GM18526 (cell line): Measurements from ENCODE around the gene ADPGK.

Source experiments
- POLR2A ChIP-seq: IDR thresholded peaks from 3 replicates; pipeline ENCODE4 v1.6.1; 2011; ENCODE audit not compliant: insufficient read length; ENCODE audit errors: extremely low read depth

Gene ADPGK

DNA sequence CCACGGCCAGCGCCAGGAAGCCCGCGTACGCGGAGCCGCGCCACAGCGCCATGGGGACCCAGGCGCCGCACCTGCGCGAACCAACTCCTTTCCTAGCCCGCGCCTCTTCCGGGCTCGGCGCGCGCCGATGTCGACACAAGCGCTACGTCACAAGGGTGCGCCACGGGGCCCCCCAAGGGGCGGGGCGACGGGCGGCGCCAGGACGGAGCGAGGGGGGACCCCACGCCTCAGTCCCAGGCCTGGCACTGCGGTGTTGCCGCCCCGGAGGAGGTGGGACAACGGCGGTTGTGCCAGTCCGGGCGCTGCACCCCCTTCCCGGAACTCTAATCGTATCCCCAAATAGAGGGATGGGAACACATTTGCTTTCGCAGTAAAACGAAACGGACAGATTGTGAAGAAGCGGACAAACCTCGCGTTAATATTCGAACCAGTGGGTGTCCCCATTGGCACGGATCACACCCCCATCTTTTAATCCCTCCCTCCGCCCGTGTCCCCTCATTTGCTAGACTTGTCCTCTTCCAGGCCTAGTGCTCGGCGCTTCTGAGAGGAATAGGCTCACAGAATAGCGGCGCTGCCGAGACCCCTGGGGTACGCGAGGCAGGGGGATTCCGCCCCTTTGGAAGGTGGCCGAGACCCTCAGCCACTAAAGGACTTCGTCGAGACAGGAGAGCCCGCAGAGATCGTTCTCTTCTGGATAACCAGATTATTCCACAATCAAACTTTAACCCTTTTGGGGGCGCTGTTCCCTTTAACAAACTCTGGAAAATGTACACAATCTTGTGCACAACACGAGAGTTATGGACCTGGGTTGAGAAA, at the start of gene ADPGK:
Gene ADPGK (minus strand): TSS at position 119 of the 816 bp plus-strand sequence. CDS start 67 bp downstream, at position 52.
- TF ChIP-seq POLR2A, result peak; percentile 94

DNA sequence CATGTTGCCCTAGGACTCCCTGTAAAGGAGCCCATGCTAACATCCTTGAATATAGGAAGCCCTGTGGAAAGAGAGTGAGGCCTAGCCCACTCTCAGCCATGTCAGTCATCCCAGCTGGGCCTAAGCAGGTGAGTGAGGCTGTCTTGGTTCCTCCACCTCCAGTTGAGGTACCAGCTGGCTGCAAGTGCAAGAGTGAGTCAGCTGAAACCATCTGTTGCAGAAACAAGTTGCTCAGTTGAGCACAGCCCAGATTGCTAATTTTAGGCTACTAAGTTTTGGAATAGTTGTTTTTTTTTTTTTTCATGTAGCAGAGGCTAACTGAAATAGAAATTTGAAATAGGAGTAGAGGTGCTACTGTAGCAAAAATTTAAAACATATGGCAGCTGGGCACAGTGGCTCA, 43.7 kb upstream of the ADPGK start:
- TF ChIP-seq POLR2A, result no peak

DNA sequence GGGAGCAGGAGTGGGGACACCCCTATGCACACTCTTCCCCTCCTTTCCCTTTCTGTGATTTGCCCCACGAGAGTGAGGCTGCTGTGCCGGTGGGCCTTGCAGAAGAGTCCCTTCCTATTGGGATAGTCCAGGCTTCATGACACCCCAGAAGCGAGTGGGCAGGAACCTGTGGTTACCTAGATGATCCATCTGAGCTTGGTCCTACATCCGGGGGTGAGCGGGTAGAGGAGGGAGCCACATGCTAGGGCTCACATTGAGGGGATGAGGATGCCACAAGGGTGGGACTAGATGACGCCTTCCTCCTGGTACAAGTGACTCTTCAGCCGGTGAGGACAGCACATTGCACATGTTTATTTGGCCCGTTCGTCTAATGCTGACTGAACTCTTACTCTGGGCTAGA, 43.1 kb upstream of the ADPGK start:
- TF ChIP-seq POLR2A, result no peak

DNA sequence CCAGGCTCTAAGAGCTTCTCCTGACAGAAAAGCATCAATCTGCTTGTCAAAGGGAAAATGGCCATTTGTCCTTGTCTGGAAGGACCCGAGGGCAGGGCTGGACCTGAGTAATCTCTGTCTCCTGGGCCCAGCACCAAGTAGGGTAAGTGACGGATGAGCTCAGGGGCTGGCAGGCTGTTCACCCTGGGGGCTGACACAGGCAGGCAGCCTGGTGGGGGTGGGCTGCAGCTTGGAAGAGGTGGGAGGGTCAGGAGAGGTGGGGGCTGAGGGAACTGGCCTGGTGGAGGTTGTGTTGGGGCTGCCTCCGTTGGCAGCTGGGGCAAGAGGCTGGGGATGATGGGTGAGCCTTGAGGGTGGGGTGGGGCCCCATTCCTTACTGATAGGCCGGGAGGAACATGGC, 42.3 kb upstream of the ADPGK start:
- no peak for TF ChIP-seq POLR2A

DNA sequence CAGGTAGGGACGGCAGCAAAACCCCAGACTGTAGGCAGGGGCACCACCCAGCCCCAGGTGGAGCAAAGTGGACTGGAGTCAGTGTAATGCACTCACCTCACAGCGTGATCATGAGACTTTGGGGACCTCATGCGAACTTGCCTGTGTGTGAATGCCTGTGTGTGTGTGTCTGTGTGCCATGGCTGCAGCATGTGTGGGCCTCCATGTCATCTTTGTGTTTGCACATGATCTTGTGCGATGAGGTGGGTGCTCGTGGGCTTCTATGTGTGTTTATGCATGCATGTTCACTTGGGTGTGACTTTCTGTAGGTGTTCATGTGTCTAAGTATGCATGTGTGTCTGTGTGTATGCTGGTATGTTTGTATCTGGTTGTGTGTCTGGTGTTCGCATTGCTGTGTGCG, 41.2 kb upstream of the ADPGK start:
- no peak for TF ChIP-seq POLR2A

DNA sequence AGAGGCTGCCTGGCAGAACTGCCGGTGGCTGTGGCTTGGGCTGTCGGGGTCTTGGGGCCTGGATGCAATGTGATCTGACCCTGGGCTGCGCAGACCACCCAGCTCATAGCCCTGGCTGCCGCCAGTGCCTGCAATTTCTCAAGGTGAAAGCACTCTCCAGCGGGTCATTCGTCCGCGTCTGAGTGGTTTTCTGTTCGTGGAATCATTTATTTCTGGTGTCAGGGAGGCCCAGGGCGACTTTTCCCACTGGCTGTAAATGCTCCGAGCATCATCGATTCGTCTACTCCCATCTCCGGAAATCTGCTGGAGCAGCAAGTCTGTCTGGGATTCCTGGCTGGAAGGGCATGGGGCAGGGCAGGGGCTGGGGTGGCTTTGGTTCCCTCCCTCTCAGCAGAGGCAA, 40.6 kb upstream of the ADPGK start:
- no peak for TF ChIP-seq POLR2A

DNA sequence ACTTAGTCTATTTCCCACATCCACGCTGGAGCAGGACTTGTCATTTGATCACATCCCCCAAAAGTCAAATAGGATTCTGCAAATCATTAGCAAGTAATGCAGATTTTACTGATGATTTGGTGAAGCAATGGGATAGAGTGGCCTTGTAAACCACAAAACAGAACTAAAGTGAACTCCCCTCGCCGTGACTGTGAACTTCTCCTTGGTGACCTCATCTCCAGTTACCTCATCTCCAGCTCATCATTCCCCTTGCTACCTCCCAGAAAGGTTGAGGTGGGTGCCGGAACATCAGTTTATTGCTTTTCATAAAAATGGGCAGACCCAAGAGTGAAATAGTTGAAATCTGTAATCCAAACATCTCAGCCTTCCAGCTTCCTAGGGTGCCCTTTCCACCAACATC, 36.7 kb upstream of the ADPGK start:
- no peak for TF ChIP-seq POLR2A

DNA sequence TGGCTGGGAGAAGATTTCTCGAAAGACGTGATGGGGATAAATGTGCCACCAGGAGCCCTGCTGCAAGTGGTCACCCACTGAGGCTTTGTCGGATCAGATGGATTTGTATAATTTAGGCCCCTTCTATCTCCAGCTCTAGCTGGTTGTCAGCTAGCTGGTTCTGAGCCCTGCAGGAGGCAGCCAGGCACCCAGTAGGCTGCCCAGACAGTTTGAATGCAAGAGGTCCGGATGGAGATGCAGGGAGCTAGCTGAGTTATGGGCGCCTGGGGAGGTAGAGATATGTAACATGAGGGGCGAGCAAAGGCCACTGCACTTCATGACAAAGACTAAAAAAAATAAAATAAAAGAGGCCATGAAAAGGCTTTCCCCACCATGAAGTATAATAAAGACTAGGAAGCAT, 35.1 kb upstream of the ADPGK start:
- TF ChIP-seq POLR2A, result no peak

DNA sequence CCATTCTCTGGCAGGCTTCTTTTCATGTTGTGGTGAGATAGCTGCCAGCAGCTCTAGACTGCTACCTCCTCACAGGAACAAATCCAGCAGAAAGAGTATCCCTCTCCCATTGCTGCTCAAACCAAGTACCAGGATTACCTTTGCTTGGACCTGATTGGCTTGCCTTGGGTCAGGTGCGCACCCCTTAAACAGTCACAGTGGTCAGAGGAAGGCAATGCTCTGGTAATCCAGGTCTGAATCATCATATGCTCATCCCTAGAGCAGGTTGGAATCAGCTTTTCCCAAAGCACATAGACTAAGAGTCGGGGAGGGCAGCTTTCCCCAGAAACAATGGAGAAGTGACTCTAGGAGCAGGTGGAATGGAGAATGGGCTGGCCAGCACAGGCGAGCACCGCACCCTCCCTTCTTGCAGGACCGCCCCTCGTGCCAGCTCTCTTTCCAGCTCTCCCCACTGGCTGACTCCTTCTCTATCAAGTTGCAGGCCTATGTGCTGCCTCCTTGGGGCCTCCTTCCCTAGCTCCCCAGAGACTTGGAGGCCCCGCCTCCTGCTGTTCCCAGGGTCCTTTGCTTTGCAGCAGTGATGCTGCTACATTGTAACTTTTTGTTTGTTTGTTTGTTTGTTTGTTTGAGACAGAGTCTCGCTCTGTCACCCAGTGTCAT, 29.9 kb upstream of the ADPGK start:
- TF ChIP-seq POLR2A, result no peak

DNA sequence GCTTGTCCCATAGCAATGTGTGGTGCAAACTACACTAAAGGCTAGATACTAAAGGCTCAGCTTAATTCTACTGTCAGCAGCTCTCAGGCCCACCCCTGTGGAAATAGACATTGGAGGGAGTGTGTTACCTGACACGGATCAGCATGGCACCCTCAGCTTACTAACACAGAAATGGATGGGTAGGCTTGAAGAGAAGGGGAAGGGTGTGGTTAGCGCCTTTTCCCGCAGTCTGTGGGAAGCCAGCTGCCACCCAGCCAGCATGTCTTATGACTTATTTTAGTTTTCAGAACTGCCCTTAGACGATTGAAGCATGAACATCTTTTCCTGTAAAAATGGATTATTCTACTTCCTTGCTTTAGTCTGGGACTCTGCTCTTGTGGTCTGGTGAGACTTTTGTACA, 25.8 kb upstream of the ADPGK start:
- no peak for TF ChIP-seq POLR2A

DNA sequence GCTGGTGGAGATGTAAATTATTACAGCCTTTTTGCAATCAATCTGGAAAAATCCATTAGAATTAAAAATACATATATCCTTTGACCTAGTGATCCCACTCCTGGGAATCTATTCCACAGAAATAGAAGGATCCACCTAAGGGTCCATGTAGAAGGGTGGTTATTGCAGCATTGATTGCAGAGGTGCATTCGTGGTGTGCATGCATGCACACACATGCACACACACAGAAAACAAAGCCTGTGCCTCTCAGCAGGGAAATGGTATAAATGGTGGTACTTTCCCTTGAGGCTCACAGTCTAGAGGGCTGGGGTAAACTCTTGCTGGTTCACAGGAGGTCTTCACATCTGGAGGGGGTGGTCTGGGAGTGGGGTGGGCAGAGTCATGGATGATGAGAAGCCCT, 19.4 kb upstream of the ADPGK start:
- TF ChIP-seq POLR2A, result no peak

DNA sequence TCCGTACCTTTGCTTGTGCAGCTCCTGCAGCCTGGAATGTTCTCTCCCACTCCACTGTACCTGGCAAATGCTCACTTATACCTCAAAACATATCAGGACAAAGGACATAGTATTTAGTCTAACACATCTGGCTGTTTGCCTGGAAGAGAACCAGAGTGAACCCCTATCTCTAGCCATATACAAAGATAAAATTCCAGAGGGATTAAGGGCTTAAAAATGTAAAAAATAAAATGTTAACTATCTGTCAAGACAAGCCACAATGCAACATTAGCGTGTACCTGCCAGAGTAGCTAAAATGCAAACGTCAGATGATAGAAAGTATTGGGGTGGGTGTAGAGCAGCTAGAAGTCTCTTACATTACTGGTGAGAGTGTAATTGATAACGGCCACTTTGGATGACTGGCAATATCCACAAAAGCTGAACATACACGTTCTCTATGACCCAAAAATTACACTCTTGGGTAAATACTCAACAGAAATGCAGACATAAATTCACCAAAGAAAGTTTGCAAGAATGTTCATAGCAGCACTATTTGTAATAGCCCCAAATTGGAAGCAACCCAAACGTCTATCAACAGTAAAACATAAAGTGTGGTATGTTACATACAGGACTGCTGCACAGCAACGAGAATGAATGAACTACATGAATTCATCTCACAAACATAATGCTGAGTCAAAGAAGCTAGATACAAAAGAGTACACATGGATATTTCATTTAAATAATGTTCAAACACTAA, 18.2 kb upstream of the ADPGK start:
- no peak for TF ChIP-seq POLR2A

DNA sequence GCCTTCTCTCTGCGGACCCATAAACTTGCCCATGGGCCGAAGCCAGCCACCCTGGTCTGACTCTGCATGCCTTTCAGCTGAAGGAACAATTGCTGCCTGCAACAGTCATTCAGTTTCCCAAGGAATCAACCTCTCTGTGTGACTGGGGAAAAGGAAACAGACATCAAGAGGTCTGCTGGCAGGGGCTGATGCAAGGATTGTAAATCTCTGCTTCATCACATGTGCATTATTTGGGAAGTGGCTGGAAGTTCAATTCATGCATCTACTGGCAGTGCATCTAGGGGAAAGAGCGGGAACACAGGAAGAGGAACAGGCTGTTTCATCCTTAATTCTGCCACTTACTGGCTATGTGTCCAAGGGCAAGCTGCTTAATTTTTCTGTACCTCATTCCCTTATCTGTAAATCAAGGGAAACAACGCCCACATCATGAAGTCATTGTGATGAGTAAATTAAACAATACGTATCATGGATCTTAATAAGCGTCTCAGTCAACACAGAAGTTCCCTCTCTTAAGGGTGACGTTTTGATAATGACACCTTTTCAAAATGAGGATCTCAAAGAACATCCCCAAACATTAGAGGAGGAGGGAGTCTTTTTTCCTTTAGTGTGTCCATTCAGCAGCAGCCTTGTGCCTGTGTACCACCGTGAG, 17.4 kb upstream of the ADPGK start:
- TF ChIP-seq POLR2A, result no peak

DNA sequence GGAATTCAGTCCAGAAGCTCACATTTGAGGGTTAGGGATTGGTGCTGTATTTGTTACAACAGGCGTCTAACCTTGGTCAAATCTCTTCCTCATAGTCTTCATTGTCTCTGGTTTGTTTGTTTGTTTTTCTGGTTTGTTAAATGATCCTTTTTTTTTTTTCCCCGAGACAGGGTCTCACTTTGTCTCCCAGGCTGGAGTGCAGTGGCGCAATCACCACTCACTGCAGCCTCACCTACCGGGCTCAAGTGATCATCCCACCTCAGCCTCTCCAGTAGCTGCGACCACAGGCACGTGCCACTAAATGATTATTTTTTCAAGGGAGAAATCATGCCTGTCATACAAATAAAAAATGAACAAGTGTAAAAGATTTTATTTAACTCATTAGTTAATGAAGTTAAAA, 14.3 kb upstream of the ADPGK start:
- TF ChIP-seq POLR2A, result no peak

DNA sequence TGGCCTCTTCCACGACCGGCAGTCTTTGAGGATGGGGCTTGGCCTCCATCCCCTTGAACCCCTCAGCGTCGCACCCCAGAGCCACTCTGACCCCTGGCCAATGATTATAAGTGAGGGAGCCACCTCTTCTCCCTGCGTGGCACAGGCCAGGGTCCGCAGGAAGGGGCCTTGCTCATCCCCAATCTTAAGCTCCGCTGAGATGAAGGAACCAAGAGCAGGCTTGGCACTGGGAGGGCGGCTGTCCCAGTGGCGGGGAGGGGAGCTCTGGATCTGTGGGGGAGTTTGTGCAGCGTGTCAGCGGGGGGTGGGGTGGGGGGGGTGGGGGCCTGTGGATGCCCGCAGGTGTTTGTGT, 13.8 kb upstream of the ADPGK start:
- TF ChIP-seq POLR2A, result no peak

DNA sequence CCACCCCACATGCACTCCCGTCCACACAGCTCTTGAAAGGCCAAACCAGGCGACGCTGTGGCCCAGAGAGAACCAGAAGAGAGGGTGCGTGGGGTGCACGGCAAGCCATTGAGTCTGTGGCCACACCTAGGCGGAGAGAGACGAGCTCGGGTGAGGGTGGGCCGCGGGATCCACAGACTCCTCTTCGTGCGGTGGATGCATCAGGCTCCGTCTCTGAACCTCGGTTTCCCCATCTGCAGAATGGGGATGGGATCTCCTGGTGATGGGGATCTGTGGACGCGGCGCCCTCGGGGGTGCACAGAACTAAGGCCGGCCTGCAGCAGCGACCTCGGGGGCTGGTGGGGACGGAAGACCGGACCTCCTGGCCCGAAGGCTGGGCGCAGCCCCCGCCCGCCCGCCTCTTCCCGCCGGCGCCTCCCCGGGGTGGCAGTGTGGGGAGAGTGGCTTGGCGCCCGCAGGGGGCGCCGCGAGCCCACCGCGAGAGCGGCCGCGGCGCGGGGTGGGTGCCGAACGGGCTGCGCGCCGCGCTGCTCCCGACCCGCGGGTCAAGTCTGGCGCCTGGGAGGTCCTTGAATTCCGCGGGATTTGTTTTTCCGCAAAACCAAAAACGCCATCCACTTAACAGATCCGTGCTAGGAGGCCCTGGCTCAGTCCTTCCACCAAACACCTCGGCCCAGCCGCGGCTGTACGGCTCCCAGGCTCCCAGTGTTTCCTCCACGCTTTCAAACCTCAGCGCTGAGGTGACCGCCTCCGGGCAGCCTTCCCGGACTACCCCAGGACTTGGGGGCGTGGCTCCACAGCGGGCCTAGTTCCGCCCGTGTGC, 13.2 kb upstream of the ADPGK start:
- no peak for TF ChIP-seq POLR2A

DNA sequence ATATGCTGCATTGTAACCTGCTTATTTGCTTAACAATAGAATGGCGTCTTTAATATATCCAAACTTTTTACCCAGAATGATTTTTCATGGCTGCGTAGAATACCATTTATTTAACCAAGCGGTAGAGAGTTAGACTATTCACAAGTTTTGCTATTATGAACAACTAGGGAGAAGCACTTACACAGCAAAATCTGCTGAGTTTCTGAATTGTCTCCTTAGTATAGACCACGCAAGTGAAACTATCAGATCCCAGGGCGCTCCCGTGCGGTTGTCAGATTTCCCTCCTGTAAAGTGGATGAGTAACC, 12.6 kb upstream of the ADPGK start:
- TF ChIP-seq POLR2A, result no peak
